ENCODE measurements around the gene APMAP. TPM values are rescaled to one million over a fixed set of nuclear protein-coding genes. Genes with fewer than 3 reads are reported as not detected.

Gene APMAP
- total and polyA plus RNA-seq, 10 of the 15 experiments (the other 5 are each of a cell fraction or from before 2014, with no cell fraction given) = 12.1 to 60.2 (median 32.7) TPM

- TF ChIP-seq USF2 (IDR thresholded peaks at IDR 0.05; ENCODE audit: borderline replicate concordance, low read depth, low read length) (no peak), ZNF384 (IDR thresholded peaks at IDR 0.05; ENCODE audit: borderline replicate concordance, low read depth, low read length) (no peak), MEF2B (IDR thresholded peaks at IDR 0.05; ENCODE audit: partially characterized antibody, poor library complexity, severe bottlenecking) (no peak), HDAC6 (IDR thresholded peaks at IDR 0.05; ENCODE audit: unreplicated experiment) (no peak), EGR1 (IDR thresholded peaks at IDR 0.05; ENCODE audit: borderline replicate concordance in 1 of 2, low read depth in 2 of 2, low read length in 2 of 2) (no peak), MLLT1 (IDR thresholded peaks at IDR 0.05) (no peak)
These were observed 27.0 kb upstream of the APMAP start (continued) for GRCh38 chr20:25019381-25020155.

GRCh38 chr20:25018841-25019240, 26.3 kb upstream of the APMAP start:
- ATAC-seq = no peak
- no peaks in the 10 kb centered on the region for H3K79me2 ChIP-seq (ENCODE audit: control insufficient read depth, insufficient read depth, low read length)
- no peaks in the 10 kb centered on the region for H3K27me3 ChIP-seq (replicated peaks in 1 of 2; ENCODE audit: control insufficient read depth in 2 of 2, insufficient read depth in 2 of 2, low read length in 1 of 2)
- WGBS (ENCODE audit: insufficient coverage, insufficient replicate concordance, low lambda C conversion rate, missing lambda C conversion rate) = 96% methylated on average over 6 of the region's 6 CpGs
- H4K20me1 ChIP-seq (ENCODE audit: control insufficient read depth, insufficient read depth) = no peaks in the 10 kb centered on the region
- SMC1A ChIA-PET (ENCODE audit: uncharacterized antibody, unreplicated experiment) = no interaction called here
- H3K36me3 ChIP-seq (ENCODE audit: control insufficient read depth in 2 of 2, insufficient read depth in 2 of 2, low read length in 1 of 2) = peaks cover 6 to 8% of the 10 kb centered on the region in 2 experiments; a peak in 3 of 4 replicates
- DNase-seq (ENCODE audit: low read depth, low spot score) = no peak
- FAIRE-seq = no peak
- CTCF ChIA-PET = no interaction called here
- intact Hi-C loops (cut with micrococcal nuclease; ENCODE audit: unreplicated experiment) (no loop called here), in situ Hi-C loops (cut with MboI) (no loop called here)
- no TSS peak for BruUV-seq (replicated peaks)
- POLR2A ChIA-PET = no interaction called here
- H2AFZ ChIP-seq (ENCODE audit: control insufficient read depth, low read depth, low read length) = no peak overlapping the region
- H3K9me3 ChIP-seq (replicated peaks; ENCODE audit: control insufficient read depth, insufficient read depth, low read length) = no peaks in the 10 kb centered on the region
- RAD21 ChIA-PET (ENCODE audit: unreplicated experiment) = no interaction called here
- H3K4me2 ChIP-seq (ENCODE audit: control insufficient read depth, insufficient read depth) = no peak overlapping the region
- H3K4me1 ChIP-seq (ENCODE audit: control insufficient read depth, insufficient read depth, low read length) = no peaks in the 10 kb centered on the region; the same call in 1 of the 2 replicates
- no peak overlapping the region for H3K9ac ChIP-seq (ENCODE audit: control insufficient read depth, insufficient read depth, low read length)
- H3K4me3 ChIP-seq = no peak overlapping the region
- no peak overlapping the region for H3K27ac ChIP-seq (ENCODE audit: control insufficient read depth, insufficient read depth)
- TF ChIP-seq HDAC6 (IDR thresholded peaks at IDR 0.05; ENCODE audit: unreplicated experiment) (no peak), CTCF (IDR thresholded peaks at IDR 0.05 in 2 of 3, conservative IDR thresholded peaks at IDR 0.05 in 1 of 3; ENCODE audit: control insufficient read depth in 2 of 3, extremely low read depth in 1 of 3, insufficient read depth in 1 of 3, low read depth in 3 of 3, low read length in 3 of 3) (no peak), ZNF384 (IDR thresholded peaks at IDR 0.05; ENCODE audit: borderline replicate concordance, low read depth, low read length) (no peak), GABPA (IDR thresholded peaks at IDR 0.05; ENCODE audit: low read depth) (no peak), EGR1 (IDR thresholded peaks at IDR 0.05; ENCODE audit: borderline replicate concordance in 1 of 2, low read depth in 2 of 2, low read length in 2 of 2) (no peak), TCF3 (IDR thresholded peaks at IDR 0.05; ENCODE audit: borderline replicate concordance, insufficient read depth, low read depth, low read length) (no peak), PBX3 (IDR thresholded peaks at IDR 0.05; ENCODE audit: insufficient replicate concordance, low read depth, low read length) (no peak), IRF5 (IDR thresholded peaks at IDR 0.05; ENCODE audit: borderline replicate concordance) (no peak), RAD51 (IDR thresholded peaks at IDR 0.05) (no peak)
